HG03460 (cell line): ENCODE measurements around the gene ZNF415.
A peak's percentile ranks its signal among the peaks of the same experiment; 100 is the strongest.
"Not testable (repeated sequence)": the region's sequence is repeated elsewhere in the genome, so short reads cannot be mapped to it uniquely, and the experiment has no call there.

Experiments used
- ATAC-seq: cut with Tn5 transposase; IDR thresholded peaks from one replicate; pipeline ENCODE4 v1.9.1; 2021; ENCODE audit not compliant: unreplicated experiment

The ZNF415 gene

GRCh38 chr19:53103234-53104203, 29.2 kb downstream of the ZNF415 start, which contains the start of gene ZNF160:
ZNF160 (minus strand) TSS chr19:53103422; CDS start chr19:53086276, 17,146 bp downstream.
- ATAC-seq, result peak; percentile 87

GRCh38 chr19:53102756-53103233, 29.9 kb downstream of the ZNF415 start:
- ATAC-seq, result no peak

- no peak for ATAC-seq
These were observed 30.4 kb downstream of the ZNF415 start for GRCh38 chr19:53102206-53102755.

- no peak for ATAC-seq
These were observed 31.2 kb downstream of the ZNF415 start for GRCh38 chr19:53101518-53101917.

- not testable (repeated sequence) for ATAC-seq
These were observed 34.1 kb downstream of the ZNF415 start for GRCh38 chr19:53098570-53098969.

DNA sequence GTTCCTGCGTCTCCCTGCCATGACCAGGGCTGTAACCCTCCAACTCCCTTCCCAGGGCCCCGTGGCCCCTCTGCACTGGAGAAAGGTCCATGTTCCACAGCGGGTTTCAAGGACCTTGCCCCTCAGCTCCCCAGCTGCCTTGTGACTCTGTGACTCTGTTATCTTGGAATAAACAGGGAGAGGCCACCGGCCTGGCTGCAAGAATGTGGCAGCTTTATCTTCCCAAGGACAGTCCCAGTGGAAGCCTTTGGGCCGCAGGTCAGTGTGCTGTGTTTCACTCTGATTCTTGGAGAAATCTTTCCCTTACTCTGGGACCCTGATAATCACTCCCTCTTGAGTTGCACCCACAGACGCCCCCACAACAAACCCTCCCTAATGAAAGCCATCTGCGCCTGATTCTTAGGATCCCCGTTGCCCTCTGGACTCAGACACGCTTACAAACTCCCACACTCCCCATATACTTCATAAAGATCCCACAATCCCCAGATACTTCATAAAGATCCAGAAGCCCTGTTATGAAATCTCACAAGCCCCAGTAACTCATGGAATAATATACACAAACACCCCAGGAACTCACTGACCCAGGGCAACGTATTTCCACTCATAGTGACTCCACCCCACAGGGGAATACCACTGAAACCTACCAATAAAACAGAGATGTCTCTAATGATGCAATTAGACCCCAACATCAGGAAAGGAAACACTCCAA, 35.6 kb downstream of the ZNF415 start:
- not testable (repeated sequence) for ATAC-seq

- not testable (repeated sequence) for ATAC-seq
These were observed 36.1 kb downstream of the ZNF415 start for GRCh38 chr19:53096579-53096978.

- ATAC-seq, result no peak
These were observed 37.7 kb downstream of the ZNF415 start for GRCh38 chr19:53094754-53095575.

DNA sequence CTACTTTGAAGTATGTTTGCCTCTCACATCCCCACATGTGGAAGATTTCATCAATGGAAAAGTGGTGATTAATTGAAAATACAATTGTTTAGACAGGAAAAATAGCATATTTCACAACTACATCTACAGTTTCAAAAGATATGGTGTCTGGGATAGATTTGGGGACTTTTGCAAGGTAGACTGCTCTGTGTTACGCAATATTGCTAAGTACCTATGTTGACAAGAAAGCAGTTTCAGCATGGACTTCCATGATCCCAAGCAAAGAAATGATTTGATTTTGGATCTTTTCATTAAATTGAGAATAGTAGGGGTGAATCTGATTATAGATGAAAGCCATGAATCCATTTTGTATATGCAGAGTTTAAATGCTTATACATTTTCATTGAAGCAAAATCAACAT, 40.0 kb downstream of the ZNF415 start:
- no peak for ATAC-seq

DNA sequence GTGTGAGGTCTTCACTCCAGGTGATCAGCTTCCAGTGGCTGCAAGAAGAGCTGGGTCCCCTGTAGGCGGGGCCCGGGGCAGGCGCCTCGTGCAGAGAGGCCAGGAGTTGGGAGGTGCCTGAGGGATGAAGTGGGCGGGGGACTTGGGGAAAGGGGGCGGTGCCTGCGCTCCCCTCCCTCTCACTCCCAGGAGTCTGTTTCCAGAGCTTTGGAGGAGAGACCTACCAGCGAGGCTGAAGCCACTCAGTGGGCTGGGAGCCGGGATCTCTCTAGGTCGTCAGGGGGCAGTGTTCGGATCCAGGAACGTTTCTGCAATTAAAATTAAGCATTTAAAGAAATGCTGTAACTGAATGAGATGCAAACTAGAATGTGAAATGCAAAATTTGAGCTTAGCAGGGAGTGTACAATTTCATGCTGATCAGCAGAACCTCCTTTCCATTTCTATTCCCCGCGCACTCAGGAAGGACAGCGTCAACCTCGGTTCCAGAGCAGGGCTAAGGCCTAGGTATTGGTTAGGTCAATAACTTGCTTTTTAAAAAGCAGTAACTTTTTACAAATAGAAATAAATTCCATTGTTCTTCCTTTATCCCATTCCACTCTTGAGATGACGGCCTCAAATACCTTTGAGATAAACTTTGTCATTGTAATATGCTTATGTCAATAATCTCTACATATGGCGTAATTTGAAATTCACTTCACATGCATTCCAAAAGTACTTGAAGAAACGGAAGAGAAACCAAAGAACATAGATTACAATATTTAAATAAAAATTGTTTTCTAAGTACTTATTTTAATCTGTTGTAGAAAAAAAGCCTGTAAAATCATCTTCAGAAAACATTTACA, 41.1 kb downstream of the ZNF415 start:
- no peak for ATAC-seq

DNA sequence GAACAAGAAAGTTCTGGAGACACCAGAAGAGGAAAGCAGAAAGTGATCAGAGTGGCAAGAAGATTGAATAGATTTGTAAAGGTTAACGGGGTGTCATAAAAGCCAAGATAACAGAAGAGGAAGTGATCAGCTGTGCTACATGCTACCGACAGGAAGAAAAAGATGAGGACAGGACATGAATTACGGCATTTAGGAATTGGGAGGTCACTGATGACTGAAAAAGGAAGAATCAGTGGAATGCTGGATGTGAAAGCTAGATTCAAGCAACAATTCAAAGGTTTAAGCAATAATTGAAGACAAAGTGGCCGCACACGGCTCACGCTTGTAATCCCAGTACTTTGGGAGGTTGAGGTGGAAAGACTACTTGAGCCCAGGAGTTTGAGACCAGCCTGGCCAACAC, 44.6 kb downstream of the ZNF415 start:
- no peak for ATAC-seq

GRCh38 chr19:53086949-53087348, 45.8 kb downstream of the ZNF415 start:
- no peak for ATAC-seq

DNA sequence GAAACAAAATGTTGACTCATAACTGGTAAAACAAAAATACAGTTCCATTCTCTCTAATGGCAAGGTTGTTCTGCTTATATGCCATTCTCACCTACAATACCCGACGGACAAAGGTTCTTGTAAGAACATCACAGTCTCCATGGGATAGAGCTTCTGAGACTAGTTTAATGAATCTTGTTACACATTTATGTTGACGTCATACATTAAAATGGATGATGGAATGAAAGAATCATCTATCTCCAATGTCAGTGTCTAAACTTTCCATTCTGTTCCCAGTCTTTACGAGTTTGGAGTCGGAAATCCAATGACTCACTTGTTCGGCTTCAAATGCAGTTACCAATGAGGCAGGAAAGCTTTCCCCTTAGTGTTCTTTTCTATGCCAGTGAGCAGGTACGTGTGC, 47.2 kb downstream of the ZNF415 start:
- no peak for ATAC-seq

DNA sequence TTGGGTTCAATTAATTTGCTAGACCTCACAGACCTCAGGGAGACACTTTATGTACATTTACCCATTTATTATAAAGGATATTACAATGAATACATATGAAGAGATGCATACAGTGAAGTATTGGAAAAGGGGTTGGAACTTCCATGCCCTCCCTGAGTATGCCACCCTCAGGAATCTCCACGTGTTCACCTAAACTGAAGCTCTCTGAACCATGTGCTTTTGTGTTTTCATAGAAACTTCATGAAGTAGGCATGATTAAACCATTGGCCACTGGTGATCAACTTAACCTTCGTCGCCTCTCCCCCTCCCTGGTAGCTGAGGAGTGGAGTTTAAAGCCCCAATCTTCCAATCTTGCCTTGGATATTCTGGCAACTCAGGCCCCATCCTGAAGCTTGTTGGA, 49.8 kb downstream of the ZNF415 start:
- ATAC-seq, result no peak

DNA sequence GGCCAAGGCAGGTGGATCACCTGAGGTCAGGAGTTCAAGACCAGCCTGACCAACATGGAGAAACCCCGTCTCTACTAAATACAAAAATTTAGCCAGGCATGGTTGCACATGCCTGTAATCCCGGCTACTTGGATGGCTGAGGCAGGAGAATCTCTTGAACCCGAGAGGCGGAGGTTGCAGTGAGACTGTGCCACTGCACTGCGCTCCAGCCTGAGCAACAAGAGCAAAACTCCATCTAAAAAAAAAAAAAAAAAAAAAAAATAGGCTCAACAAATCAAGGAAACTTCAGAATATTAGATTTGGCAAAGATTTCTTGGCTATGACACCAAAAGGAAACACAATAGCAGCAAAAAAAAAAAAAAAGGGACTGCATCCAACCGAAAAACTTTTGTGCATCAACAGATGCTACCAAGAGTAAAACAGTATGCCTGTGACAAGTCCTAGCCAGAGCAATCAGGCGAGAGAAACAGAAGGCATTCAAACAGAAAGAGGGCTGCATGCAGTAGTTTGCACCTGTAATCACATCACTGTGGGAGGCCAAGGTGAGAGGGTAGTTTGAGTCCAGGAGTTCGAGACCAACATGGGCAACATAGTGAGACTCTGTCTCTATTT, 53.3 kb downstream of the ZNF415 start:
- ATAC-seq, result no peak

- ATAC-seq, result no peak
These were observed 54.0 kb downstream of the ZNF415 start for GRCh38 chr19:53078668-53079067.

- ATAC-seq, result no peak
These were observed 55.7 kb downstream of the ZNF415 start for GRCh38 chr19:53076984-53077383.

GRCh38 chr19:53068834-53069233, 63.9 kb downstream of the ZNF415 start:
- ATAC-seq, result no peak

GRCh38 chr19:53068199-53068598, 64.5 kb downstream of the ZNF415 start:
- ATAC-seq, result no peak
